ENCODE measurements around the gene ZC3H12D. TPM values are rescaled to one million over a fixed set of nuclear protein-coding genes. Genes with fewer than 3 reads are reported as not detected.
"Not testable (repeated sequence)": the region's sequence is repeated elsewhere in the genome, so short reads cannot be mapped to it uniquely, and the experiment has no call there.

ZC3H12D gene
- total and polyA plus RNA-seq, 2 of the 13 experiments (the other 11 are each of a cell fraction or from before 2014, with no cell fraction given) = 1.2 to 2.7 TPM

DNA sequence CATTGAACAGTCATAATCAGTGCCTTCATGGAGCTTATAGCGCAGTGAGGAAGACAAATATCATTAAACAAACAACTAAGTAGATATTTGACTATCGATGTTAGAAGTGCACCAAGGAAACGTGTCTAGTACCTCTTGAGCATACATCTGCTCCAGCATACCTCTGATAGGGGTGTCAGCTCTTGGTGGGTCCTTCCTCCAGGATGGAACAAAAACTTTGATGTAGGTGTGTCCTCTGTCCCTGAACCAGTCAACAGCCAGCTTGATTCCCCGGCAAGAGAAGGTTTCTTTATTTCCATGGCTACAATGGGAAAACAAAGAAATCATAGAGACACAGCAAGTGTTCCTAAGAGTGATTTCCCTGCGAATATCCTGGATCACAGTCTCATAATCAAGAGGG, 23.1 kb downstream of the ZC3H12D start:
- FAIRE-seq (no peak), DNase-seq (ENCODE audit: low spot score) (no peak), ATAC-seq (no peak)
- no peaks in the 10 kb centered on the region for H3K9me3 ChIP-seq (ENCODE audit: low read length)
- H3K4me1 ChIP-seq (ENCODE audit: insufficient read depth, low read length) = peaks cover 10% of the 10 kb centered on the region; the same call in 1 of the 2 replicates
- H3K4me3 ChIP-seq (replicated peaks in 1 of 3; ENCODE audit: insufficient read depth in 1 of 3, low read depth in 2 of 3, low read length in 3 of 3) = no peak overlapping the region
- intact Hi-C loops (cut with micrococcal nuclease; ENCODE audit: unreplicated experiment) = no loop called here
- in situ Hi-C loops (cut with HindIII; ENCODE audit: extremely low pct_ligation_motif_present, low pct_unique_long_range_greater_than_20kb) = no loop called here
- ChIA-PET POLR2A (no interaction called here), CTCF (ENCODE audit: low intra/inter-chr PET ratio, low total read pairs) (no interaction called here)
- TF ChIP-seq ARNT2 (CRISPR knock-in tag; IDR thresholded peaks at IDR 0.05; ENCODE audit: low read depth) (no peak), ZNF562 (CRISPR knock-in tag; IDR thresholded peaks at IDR 0.05; ENCODE audit: borderline replicate concordance) (0 out of 2 replicates have a peak, but pooled peaks have one; percentile 34)
- TF ChIP-seq, protein P1, sequence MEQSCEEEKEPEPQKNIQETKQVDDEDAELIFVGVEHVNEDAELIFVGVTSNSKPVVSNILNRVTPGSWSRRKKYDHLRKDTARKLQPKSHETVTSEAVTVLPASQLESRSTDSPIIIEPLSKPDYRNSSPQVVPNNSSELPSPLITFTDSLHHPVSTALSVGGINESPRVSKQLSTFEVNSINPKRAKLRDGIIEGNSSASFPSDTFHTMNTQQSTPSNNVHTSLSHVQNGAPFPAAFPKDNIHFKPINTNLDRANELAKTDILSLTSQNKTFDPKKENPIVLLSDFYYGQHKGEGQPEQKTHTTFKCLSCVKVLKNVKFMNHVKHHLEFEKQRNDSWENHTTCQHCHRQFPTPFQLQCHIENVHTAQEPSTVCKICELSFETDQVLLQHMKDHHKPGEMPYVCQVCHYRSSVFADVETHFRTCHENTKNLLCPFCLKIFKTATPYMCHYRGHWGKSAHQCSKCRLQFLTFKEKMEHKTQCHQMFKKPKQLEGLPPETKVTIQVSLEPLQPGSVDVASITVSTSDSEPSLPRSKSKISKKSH (CRISPR knock-in tag; IDR thresholded peaks at IDR 0.05; ENCODE audit: borderline replicate concordance) = no peak
- H2AFZ ChIP-seq (ENCODE audit: low read length) = no peak overlapping the region
- 93% methylated on average over 5 of the region's 5 CpGs for WGBS (ENCODE audit: low lambda C conversion rate)
- no peak overlapping the region for H3K9ac ChIP-seq (ENCODE audit: insufficient read depth, low read depth, low read length)
- no peak overlapping the region for H3K4me2 ChIP-seq (ENCODE audit: low read depth, low read length)
- H3K27ac ChIP-seq (ENCODE audit: extremely low read length, insufficient read depth, low read length) = no peak overlapping the region
- no peaks in the 10 kb centered on the region; a peak in 1 of 5 replicates for H3K36me3 ChIP-seq (replicated peaks in 1 of 2; ENCODE audit: control insufficient read depth in 1 of 2, insufficient read depth in 2 of 2, low read length in 2 of 2)
- no TSS peak for BruUV-seq (replicated peaks)
- no peaks in the 10 kb centered on the region for H3K27me3 ChIP-seq (ENCODE audit: control insufficient read depth in 1 of 2, insufficient read depth in 2 of 2, low read length in 2 of 2)
- no peaks in the 10 kb centered on the region for H4K20me1 ChIP-seq (ENCODE audit: insufficient read depth, low read length)
- H3K79me2 ChIP-seq (ENCODE audit: insufficient read depth, low read length) = no peaks in the 10 kb centered on the region

DNA sequence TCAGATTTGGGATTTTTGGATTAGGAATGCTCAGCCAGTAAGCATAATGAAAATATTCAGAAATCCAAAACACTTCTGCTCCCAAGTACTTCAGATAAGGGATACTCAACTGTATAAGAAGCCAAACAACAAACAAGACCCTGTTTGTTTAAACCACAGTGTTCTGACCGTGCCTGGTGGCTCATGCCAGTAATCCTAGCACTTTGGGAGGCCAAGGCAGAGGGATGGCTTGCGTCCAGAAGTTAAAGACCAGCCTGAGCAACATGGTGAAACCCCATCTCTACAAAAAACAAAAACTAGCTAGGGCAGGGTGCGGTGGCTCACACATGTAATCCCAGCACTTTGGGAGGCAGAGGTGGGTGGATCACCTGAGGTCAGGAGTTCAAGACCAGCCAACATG, 24.6 kb downstream of the ZC3H12D start:
- CTCF ChIA-PET (ENCODE audit: low intra/inter-chr PET ratio, low total read pairs); H3K27me3 ChIP-seq (ENCODE audit: control insufficient read depth in 1 of 2, insufficient read depth in 2 of 2, low read length in 2 of 2); H3K79me2 ChIP-seq (ENCODE audit: insufficient read depth, low read length); intact Hi-C loops (cut with micrococcal nuclease; ENCODE audit: unreplicated experiment); H3K4me3 ChIP-seq (replicated peaks in 1 of 3; ENCODE audit: insufficient read depth in 1 of 3, low read depth in 2 of 3, low read length in 3 of 3); H3K9ac ChIP-seq (ENCODE audit: insufficient read depth, low read depth, low read length); FAIRE-seq; H3K4me2 ChIP-seq (ENCODE audit: low read depth, low read length); H3K9me3 ChIP-seq (ENCODE audit: low read length); H3K27ac ChIP-seq (ENCODE audit: extremely low read length, insufficient read depth, low read length); in situ Hi-C loops (cut with HindIII; ENCODE audit: extremely low pct_ligation_motif_present, low pct_unique_long_range_greater_than_20kb); H2AFZ ChIP-seq (ENCODE audit: low read length); BruUV-seq (replicated peaks); H4K20me1 ChIP-seq (ENCODE audit: insufficient read depth, low read length); ATAC-seq; DNase-seq (ENCODE audit: low spot score); POLR2A ChIA-PET; H3K36me3 ChIP-seq (replicated peaks in 1 of 2; ENCODE audit: control insufficient read depth in 1 of 2, insufficient read depth in 2 of 2, low read length in 2 of 2): not testable (repeated sequence)
- H3K4me1 ChIP-seq (ENCODE audit: insufficient read depth, low read length) = peaks cover 11% of the 10 kb centered on the region; the same call in 1 of the 2 replicates
- 72% methylated on average over 3 of the region's 3 CpGs for WGBS (ENCODE audit: low lambda C conversion rate)

Data from HepG2 (cell line).